ENCODE data around the gene FBXL13.

DNA sequence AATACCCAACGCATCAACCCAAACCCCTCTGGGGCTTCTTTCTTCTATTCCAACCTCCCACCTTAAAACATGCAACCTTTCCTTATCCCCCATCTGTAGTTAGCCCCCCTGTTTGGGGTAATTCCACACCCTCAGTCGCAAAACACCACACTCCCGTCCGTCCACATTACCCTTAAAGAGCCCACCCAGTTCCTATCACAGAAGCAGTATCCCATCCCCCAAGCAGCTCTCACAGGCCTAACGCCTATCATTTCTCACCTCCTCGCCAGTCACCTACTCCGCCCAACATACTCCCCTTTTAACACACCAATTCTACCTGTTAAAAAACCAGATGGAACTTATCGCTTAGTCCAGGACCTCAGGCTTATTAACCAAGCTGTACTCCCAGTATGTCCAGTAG, 98.1 kb downstream of the FBXL13 start:
- TF ChIP-seq, protein P1, sequence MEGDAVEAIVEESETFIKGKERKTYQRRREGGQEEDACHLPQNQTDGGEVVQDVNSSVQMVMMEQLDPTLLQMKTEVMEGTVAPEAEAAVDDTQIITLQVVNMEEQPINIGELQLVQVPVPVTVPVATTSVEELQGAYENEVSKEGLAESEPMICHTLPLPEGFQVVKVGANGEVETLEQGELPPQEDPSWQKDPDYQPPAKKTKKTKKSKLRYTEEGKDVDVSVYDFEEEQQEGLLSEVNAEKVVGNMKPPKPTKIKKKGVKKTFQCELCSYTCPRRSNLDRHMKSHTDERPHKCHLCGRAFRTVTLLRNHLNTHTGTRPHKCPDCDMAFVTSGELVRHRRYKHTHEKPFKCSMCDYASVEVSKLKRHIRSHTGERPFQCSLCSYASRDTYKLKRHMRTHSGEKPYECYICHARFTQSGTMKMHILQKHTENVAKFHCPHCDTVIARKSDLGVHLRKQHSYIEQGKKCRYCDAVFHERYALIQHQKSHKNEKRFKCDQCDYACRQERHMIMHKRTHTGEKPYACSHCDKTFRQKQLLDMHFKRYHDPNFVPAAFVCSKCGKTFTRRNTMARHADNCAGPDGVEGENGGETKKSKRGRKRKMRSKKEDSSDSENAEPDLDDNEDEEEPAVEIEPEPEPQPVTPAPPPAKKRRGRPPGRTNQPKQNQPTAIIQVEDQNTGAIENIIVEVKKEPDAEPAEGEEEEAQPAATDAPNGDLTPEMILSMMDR (IDR thresholded peaks at IDR 0.05; ENCODE audit: low read length) = no peak
- TF ChIP-seq EZH2 (IDR thresholded peaks at IDR 0.05; ENCODE audit: borderline replicate concordance, low read length) = no peak
